ENCODE results near the gene C2orf42.

Gene C2orf42

DNA sequence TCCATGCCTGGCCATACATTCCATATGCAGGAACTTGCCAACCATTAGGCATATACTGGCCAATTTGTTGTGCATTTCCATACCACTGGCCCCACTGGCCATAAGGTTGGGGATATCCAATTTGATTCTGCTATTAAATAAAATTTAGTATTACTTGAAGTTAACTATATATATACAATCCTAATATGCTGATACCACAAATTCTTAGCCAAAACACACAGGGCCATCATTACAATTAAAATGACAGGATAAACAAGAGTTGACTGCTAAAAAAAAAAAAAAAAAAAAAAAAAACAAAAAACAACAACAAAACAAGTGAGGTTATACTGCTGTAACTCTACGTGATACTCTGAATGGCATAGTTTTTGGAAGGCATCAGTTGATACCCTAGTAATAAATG is 23.5 kb upstream of the C2orf42 start:
- peaks cover 31% of the 10 kb centered on the region for H3K36me3 ChIP-seq (replicated peaks)

DNA sequence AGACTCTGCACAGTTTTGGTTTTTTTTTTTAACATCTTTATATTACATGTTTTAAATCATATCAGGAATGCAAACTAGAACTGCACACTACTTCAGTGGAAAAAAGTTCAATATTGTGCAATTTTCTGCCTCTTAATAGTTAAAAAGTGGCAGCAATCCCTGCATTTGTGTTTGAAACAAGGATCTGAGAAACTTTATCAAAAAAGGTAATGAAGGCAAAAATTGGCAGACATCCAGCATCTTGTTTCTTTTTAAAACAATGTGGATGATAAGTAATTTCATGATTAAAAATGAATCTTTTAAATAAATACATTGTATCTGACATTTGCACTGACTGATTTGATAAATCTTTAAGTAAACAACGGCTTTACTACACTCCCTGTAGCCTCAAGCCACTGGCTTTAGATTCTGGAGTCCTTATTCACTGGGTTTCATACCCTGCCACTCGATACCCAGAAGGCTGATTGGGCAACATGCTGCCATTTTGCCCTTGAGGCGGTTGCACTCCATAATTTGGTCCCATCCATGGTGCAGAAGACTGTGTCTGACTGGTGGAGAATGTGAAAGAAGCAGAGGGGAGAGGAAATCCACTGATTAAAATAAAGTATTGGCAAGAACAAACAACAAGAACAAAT is 21.6 kb upstream of the C2orf42 start:
- no peak for TF ChIP-seq CTCF (IDR thresholded peaks at IDR 0.05; ENCODE audit: low read depth, low read length, missing control alignments)
- Histone ChIP-seq H3K36me3 (replicated peaks) (peaks cover 30% of the 10 kb centered on the region), H3K27me3 (replicated peaks) (no peaks in the 10 kb centered on the region), H3K27ac (no peak overlapping the region), H3K4me3 (ENCODE audit: low read depth, low read length) (no peak overlapping the region)
- in situ Hi-C loops (cut with HindIII; ENCODE audit: low pct_ligation_motif_present, low sequenced_read_pairs), result no loop called here
- DNase-seq, result no peak

More for the DNA sequence above, 23.5 kb upstream of the C2orf42 start:
- no peak for DNase-seq
- in situ Hi-C loops (cut with HindIII; ENCODE audit: low pct_ligation_motif_present, low sequenced_read_pairs), result no loop called here
- Histone ChIP-seq H3K27ac (no peak overlapping the region), H3K27me3 (replicated peaks) (no peaks in the 10 kb centered on the region), H3K4me3 (ENCODE audit: low read depth, low read length) (no peak overlapping the region)
- no peak for TF ChIP-seq CTCF (IDR thresholded peaks at IDR 0.05; ENCODE audit: low read depth, low read length, missing control alignments)

GRCh38 chr2:70211595-70211994 is 20.8 kb upstream of the C2orf42 start:
- Histone ChIP-seq H3K36me3 (replicated peaks) (peaks cover 27% of the 10 kb centered on the region), H3K27ac (no peak overlapping the region), H3K27me3 (replicated peaks) (no peaks in the 10 kb centered on the region), H3K4me3 (ENCODE audit: low read depth, low read length) (no peak overlapping the region)
- no peak for TF ChIP-seq CTCF (IDR thresholded peaks at IDR 0.05; ENCODE audit: low read depth, low read length, missing control alignments)
- no peak for DNase-seq
- in situ Hi-C loops (cut with HindIII; ENCODE audit: low pct_ligation_motif_present, low sequenced_read_pairs), result no loop called here

DNA sequence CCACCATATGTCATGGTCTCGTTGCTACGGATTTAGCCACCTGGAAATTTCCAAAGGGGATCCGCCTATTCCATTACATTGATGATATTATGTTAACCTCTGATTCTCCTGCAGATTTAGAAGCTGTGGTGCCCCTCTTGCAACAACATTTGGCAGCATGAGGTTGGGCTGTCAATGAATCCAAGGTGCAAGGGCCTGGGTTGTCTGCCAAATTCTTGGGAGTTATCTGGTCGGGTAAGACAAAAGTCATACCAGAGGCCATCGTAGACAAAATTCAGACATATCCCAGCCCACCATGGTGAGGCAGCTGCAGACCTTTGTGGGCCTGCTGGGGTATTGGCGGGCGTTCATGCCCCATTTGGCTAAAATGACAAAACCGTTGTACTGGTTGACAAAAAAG is 13.6 kb upstream of the C2orf42 start:
- no peak overlapping the region for H3K4me3 ChIP-seq (ENCODE audit: low read depth, low read length)
- no peak for TF ChIP-seq CTCF (IDR thresholded peaks at IDR 0.05; ENCODE audit: low read depth, low read length, missing control alignments)

DNA sequence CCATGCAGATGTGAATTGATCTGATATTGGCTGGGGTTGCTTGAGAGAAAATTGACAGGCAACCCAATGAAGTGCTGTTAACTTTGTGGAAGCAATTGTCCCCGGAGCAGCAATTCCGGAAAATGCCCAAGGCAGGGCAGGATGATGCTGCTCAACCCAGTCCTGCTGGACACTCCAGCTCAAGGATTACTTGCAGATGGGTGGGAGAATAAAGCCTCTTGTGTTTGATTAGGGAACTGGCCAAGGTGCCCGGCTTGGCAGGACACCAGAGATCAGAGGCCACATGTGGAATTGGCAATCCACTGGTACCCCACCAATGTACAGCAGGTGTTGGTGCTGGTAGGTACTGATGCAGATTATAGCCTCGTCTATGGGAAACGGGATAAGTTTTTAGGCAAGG is 12.3 kb upstream of the C2orf42 start:
- in situ Hi-C loops (cut with HindIII; ENCODE audit: low pct_ligation_motif_present, low sequenced_read_pairs), result no loop called here
- TF ChIP-seq CTCF (IDR thresholded peaks at IDR 0.05; ENCODE audit: low read depth, low read length, missing control alignments), result no peak
- Histone ChIP-seq H3K27me3 (replicated peaks) (no peaks in the 10 kb centered on the region), H3K4me3 (ENCODE audit: low read depth, low read length) (no peak overlapping the region), H3K27ac (no peak overlapping the region), H3K36me3 (replicated peaks) (peaks cover 4% of the 10 kb centered on the region)
- DNase-seq, result no peak

More for the DNA sequence above, 13.6 kb upstream of the C2orf42 start:
- no peak for DNase-seq
- peaks cover 9% of the 10 kb centered on the region for H3K36me3 ChIP-seq (replicated peaks)
- in situ Hi-C loops (cut with HindIII; ENCODE audit: low pct_ligation_motif_present, low sequenced_read_pairs), result no loop called here
- no peaks in the 10 kb centered on the region for H3K27me3 ChIP-seq (replicated peaks)
- H3K27ac ChIP-seq, result no peak overlapping the region

- H3K27ac ChIP-seq, result no peak overlapping the region
- no peak for DNase-seq
Observed at GRCh38 chr2:70202236-70202806, 11.5 kb upstream of the C2orf42 start.

More at GRCh38 chr2:70202236-70202806, 11.5 kb upstream of the C2orf42 start:
- no peak overlapping the region for H3K4me3 ChIP-seq (ENCODE audit: low read depth, low read length)
- H3K27me3 ChIP-seq (replicated peaks), result no peaks in the 10 kb centered on the region
- no peaks in the 10 kb centered on the region for H3K36me3 ChIP-seq (replicated peaks)
- in situ Hi-C loops (cut with HindIII; ENCODE audit: low pct_ligation_motif_present, low sequenced_read_pairs), result no loop called here
- TF ChIP-seq CTCF (IDR thresholded peaks at IDR 0.05; ENCODE audit: low read depth, low read length, missing control alignments), result no peak
